RCC 7860 (cell line): ENCODE measurements around the gene DHRS7.

ENCODE experiments used
- DNase-seq: peaks from one replicate; pipeline ENCODE4 v3.0.0-alpha.2; 2015; ENCODE audit warnings: low spot score
- FAIRE-seq: peaks from 2 replicates; lab custom pipeline; 2012; peaks lifted over from hg19 to GRCh38; lab: Jason Lieb, UNC

Gene DHRS7, protein sequence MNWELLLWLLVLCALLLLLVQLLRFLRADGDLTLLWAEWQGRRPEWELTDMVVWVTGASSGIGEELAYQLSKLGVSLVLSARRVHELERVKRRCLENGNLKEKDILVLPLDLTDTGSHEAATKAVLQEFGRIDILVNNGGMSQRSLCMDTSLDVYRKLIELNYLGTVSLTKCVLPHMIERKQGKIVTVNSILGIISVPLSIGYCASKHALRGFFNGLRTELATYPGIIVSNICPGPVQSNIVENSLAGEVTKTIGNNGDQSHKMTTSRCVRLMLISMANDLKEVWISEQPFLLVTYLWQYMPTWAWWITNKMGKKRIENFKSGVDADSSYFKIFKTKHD

DNA sequence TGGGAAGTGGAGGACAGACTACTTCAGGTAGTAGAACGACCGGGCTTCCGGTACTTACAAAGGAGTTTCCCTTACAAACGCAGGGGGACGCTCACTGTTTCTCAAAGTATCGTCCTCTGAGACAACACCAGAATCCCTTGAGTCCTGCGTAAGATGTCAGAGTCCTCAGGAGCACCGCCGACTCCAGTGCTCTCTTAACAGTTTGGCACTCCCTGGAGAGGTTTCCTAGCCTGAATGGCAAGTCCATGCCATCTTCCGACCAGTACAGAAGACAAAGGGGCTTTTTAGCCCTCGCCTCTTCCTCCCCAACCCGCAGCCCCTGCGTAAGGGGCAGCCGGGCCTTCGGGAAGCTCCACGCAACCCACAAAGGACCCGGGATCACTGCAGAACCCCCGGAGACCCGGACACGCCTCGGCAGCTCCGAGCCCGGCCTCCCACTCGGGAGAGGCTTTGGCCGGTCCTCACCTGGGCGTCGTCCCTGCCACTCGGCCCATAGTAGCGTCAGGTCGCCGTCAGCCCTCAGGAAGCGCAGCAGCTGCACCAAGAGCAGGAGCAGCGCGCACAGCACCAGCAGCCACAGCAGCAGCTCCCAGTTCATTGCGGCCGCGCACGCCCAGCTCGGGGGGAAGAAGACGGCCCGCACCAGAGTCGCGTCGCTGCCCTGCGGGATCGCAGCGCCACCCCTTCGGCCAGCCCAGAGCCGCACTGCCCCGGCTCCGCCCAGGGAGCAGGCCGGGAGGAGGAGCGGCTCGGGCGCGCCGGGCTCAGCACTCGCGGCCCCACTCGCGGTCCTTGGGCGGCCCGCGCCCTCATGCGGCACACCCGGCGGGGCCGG, at the start of gene DHRS7:
DHRS7 (minus strand) TSS at position 687 of the 835 bp plus-strand sequence; CDS start at position 598, 89 bp downstream.
- FAIRE-seq (no peak), DNase-seq (peak; percentile 45)

DNA sequence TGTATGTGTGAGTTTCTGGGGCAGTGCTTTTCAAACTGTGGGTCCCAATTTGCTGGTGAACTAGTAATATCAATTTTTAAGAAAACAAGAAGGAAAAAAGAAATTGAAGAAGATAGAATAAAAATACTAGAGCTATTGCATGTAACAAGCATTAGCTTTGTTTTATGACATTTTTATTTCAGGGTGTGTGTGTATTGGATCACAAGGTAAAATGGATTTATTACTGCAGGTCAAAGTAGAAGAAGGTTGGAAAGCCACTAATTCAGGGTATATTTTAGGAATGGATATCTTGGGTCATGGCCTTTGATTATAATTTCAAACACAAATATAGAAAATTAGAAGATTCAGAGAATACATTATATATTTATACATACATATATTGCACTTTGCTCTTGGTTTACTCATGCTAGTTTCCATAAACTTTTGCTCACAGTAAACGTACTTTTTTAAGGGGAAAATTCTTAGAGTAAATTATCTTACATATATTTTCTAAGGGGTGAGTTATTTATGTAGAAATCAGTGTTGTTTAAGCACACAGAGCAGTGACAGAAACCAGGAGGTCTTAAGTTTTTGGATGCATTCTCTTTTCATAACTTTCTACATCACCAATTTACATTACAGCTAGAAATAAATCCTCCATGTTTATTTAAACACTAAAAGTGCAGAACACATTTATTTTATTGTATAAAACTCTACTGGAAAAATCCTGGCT, 49.4 kb upstream of the DHRS7 start:
- no peak for FAIRE-seq
- DNase-seq, result no peak

DNA sequence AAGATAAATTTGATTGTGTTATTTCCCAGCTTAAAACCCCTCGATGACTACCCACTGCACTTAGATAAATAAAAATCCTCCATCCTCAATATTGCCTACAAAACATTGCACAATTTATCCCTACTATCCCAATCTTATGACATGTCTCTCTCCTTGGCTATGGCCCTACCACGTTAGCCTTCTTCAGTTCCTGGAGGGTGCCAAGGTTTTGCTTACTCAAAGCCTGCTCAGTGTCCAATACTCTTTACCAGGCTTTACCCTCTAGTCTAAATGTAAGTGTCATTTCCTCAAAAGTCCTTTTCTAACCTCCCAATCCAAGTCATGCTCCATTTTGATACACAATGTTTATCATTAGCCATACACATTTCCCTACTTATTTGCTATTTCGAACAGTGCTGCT, 48.8 kb upstream of the DHRS7 start:
- no peak for DNase-seq
- no peak for FAIRE-seq

DNA sequence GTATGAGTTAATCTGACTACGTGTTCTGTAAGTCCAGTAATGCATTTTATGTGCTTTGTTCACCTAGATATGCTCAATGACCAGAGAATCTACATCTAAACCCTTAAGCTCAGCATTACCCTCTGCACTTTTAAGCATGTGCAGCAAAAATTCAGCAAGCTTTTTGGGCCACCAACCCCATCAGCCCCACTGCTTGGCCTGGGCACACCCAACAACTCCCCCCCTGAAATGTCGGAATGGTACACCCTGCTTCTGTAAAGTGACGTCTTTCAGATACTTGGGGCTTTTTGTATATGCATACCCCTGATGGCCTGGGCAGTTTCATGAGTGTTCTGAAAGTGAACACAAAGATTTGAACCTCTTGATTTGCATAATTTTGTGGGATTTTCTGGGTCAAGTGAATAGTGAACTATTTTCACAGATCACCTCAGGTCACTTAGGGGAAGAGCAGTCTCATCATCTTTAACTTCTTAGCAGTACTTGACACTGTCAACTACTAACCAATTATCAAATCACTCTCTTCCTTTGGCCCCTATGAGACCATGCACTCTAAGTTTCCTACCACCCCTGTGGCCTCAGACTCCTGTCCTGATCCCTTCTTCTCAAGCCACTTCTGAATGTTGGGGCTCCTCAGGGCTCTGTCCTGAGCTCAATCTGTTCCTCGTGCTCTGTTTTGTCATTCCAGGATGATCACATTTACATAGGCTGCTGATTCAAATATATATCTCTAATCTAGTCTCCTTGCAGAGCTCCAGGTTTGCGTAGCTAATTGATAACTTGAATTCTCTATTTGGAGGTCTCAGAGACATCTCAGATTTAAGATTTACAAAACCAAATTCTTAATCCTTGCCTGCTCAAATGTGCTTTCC, 47.5 kb upstream of the DHRS7 start:
- FAIRE-seq (no peak), DNase-seq (no peak)

DNA sequence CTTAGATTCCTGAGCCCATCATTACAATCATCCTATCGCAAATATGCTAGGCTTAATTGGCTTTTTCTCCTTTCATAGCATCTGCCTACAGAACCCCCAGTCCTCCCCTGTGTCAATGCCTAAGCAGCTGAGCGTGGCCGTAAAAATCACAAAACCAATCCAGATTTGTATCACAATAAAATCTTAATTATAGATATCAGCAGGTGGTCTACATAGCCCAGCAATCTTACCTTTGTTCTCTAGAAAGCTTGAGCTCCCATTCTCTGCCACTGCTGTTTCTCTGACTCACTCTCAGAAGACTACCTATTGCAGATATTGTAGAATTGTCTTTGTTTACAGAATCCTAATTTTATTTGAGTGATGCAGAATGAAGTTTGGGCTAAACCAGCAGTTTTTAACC, 46.0 kb upstream of the DHRS7 start:
- DNase-seq, result no peak
- no peak for FAIRE-seq

DNA sequence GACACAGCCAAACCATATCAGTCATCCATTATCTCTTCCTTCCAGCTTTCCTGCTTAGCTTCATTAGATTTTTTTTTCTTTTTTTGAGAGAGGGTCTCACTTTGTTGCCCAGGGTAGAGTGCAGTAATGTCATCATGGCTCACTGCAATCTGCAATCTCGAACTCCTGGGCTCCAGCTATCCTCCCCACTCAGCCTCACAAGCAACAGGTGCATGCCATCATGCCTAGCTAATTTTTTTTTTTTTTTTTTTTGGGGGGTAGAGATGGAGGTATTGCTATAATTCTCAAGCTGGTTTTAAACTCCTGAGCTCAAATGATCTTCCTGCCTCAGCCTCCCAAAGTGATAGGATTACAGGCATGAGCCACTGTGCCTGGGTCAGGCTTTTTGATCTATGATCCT, 45.5 kb upstream of the DHRS7 start:
- DNase-seq (no peak), FAIRE-seq (no peak)

DNA sequence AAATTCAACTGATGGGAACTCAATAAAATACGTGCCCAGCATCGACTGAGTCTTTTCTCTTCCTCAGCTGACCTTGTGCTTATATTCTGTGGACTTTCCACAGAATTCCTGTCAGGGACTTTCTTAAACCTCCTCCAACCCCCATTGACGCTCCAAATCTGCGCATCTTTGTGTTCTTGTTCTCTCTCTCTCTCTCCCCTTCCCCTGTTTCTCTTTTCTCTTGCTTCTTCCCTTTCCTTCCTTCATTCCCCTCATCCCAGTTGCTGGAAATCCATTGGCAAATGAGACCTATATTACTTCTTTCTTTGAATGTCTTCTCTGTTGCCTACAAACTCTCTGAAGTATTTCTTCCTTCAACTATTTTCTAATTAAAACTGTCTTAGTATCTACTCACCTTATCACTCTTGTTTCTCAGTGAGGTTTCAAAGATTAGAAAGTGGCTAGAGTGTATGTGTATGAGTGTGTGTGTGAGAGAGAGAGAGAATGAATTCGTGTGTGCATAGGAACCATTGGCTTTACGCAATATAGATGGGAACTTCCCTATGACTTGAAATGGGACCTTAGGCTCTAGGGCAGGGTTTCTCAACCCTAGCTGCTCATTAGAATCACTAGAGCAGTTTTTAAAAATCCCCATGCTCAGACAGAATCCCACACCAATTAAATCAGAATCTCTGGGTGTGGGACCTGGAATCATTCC, 41.8 kb upstream of the DHRS7 start:
- FAIRE-seq (no peak), DNase-seq (no peak)

DNA sequence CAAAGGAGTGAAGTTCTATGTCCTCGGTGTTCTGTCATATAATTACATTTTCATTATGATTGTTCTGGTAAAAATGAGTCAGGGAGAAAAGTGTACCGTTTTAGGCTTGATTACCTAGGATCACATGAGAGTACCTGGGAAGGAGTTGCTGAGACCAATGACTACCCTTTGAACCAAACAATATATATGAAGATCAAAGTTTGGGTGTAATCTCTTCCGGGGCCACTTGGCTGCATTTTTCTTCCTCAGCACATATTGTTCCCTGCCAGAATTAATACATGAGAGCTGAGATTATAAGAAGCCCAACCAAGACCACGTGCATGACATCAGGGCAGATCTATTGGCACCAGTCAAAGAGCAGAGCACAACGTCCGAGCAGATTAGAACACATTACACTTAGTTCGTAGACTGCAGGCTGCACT, 41.1 kb upstream of the DHRS7 start:
- FAIRE-seq, result no peak

DNA sequence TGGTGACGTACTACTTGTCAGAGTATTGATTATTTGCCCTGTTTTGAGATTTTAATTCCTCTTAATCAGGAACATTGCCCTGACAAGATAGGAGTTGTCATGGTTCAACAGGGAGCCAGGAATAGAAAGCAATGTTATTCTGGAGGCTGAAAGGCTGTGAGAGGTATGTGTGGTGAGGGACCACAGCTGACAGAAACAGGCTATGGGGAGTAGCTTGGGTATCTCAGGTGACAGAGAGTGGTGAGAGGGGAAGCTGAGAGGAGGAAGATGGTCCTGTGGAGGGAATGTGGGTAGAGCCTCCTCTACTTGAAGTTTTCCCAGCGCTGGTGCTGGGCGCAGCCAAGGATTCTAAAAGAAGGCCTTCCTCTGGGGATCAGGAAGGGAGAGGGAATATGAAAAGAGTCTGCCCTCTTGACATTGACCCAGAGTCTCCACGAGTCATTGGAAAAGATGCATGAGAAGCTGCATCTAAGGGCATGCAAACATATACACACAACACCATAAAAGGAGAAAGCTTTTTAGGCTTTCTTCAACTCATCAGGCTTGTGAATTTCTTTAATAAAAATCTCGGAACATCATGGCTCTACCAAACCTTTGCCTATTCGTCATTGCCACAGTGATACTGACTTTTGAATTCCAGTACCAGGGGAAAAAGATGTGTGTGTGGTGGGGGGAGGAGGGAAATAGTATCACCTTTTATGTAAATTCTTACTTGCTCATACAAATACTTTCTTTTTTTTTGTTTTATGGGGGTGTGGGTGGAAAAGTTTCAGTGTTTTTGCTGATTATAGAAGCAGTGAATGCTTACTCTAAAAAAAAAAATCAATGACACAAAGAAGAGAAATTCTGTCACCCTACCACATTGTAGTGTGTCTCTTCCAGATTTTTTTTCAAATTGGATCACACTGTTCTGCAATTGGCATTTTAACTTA, 39.9 kb upstream of the DHRS7 start:
- no peak for FAIRE-seq

More for the DNA sequence above, 41.1 kb upstream of the DHRS7 start:
- no peak for DNase-seq

DNA sequence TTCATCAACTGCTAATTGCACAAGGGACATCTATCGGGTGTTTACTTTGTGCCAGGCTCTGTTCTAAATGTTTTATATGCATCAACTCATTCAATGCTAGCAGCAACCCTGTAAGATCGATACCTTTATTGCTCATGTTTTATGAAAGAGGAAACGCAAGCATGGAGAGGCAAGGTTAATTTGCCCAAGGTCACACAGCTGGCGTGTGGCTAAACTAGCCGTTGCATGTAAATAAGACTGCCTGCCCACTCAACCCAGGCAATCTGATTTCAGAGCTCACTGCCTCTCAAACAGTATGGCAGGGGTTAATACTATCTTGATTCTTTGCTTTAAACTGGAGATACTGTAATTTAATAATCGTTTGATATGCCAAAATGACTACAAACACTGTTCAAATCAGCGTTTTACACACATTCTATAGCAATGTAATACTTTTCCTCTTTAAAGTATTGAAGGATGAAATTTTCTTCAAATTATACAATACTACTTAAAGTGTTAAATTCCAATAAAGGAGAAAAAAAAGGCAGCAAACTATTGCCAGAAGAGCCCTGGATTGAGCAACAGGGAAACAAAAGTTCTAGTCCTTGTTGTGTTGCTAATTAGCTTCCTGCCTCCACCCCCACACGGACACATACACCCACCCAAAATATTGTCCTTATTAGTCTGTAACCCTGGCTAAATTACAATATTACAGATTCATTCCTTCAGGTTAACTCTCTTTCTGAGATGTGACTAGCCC, 39.1 kb upstream of the DHRS7 start:
- FAIRE-seq (no peak), DNase-seq (no peak)

More for the DNA sequence above, 39.9 kb upstream of the DHRS7 start:
- DNase-seq, result no peak

DNA sequence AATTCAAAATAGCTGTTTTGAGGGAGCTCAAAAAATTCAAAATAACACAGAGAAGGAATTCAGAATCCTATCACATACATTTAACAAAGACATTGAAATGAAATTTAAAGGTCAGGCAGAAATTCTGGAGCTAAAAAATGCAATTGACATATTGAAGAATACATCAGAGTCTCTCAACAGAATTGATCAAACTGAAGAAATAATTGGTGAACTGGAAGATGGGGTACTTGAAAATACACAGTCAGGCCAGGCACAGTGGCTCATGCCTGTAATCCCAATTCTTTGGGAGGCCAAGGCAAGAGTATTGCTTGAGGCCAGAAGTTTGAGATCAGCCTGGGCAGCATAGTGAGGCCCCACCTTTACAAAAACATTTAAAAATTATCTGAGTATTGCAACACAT, 34.1 kb upstream of the DHRS7 start:
- no peak for FAIRE-seq
- DNase-seq, result no peak

DNA sequence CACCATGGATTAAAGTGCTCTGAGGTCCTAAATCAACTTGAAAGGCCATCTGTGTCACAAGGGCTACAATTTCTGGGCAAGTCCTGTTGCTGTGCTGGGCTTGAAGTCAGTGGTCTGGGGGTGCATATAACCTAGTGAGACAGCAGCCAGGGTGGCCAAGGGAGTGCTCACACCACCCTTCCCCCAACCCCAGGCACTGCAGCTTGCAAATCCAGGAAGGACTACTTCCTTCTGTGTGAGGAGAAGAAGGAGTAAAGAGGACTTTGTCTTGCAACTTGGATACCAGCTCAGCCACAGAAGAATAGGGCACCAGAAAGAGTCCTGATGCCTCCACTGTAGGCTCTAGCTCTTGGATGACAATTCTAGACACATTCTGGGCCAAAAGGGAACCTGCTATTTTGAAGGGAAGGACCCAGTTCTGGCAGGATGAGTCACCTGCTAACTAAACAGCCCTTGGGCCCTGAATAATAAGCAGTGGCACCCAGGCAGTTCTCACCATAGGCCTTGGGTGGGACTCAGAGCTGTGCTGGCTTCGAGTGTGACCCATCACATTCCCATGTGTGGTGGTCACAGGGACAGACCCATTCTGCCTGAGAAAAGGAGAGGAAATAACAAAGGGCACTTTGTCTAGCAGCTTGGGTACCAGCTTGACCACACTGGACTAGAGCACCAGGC, 32.6 kb upstream of the DHRS7 start:
- no peak for DNase-seq
- no peak for FAIRE-seq

DNA sequence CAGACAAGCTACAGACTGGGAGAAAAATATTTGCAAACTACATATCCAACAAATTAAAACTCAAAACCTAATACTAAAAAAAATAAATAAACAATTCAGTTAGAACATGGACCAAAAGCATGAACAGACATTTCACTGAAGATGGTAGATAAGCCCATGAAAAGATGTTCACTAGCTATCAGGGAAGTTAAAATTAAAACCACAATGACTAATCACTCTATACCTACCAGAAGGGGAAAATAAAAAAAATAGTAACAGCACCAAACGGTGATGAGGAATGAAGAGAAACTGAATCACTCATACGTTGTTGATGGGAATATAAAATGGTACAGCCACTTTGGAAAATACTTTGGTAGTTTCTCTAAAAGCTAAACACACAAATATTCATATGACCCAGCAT, 31.1 kb upstream of the DHRS7 start:
- FAIRE-seq, result no peak
- no peak for DNase-seq

DNA sequence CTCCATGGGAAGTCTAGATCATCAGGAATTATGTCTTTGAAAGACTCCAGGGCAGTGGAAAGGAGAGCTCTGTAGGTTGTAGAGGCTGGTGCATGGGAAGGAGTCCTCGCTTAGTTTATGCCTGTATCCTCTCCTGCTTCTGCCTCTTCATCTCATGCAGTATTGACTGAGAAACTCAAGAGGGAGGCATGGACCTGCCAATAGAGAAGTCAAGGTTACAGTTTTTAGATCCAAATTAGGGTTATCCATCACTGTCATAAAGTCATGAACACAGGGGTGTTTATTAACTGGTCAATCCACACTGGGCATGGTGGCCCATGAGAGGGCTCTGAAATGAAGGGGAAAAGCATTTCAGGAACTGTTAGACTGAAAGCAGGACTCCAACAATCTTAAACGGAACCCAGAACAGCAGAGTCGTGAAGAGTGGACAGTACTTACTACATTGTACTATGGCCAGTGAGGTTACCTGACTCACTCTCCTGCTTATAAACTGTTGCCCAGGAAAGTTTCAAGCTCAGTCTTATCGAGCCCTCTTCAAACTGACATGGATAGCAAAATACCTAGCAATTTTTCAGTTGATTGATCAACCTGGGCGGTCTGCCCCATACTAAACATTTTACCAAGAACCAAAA, 30.1 kb upstream of the DHRS7 start:
- no peak for DNase-seq
- FAIRE-seq, result no peak

DNA sequence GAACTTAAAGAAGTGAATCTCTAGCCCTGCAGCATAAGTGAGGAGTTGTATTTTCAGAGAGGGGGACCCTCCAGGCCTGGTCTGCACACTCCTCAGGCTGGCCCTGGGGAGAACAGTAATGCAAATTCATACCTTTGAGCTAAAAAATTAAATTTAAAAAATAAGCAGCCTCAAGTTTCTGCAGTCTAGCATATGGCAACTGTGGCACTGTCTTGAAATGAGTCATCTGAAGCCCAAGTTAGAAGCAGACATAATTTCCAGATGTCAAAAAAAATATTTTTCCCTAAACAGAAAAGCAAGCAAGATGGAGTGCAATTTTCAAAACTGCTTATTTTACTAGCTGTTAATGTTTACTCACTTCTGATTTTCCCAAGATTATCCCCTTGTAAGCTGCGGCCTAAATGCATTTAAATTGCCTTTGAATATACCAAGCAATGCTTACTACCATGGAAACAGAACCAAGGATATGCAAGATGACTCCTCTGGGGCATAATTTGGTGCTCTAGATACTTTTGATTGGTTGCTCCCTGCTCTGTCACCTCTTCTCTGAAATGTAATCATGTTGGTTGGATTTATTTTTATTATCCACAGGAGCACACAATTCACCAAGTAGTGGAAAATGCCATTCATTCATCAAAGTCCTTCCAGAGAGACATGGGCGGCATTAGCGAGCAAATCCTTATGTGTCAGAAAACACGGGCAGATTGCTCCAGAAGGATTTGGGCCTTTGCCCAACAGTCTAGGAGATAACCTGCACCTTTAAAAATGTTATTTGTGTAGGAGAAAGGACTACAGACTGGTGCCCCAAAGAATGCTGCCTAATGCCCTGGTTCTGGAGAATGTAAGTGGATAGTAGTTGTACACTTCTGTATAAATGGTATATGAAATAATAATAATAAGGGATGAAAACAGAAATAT, 25.0 kb upstream of the DHRS7 start:
- DNase-seq (no peak), FAIRE-seq (no peak)

DNA sequence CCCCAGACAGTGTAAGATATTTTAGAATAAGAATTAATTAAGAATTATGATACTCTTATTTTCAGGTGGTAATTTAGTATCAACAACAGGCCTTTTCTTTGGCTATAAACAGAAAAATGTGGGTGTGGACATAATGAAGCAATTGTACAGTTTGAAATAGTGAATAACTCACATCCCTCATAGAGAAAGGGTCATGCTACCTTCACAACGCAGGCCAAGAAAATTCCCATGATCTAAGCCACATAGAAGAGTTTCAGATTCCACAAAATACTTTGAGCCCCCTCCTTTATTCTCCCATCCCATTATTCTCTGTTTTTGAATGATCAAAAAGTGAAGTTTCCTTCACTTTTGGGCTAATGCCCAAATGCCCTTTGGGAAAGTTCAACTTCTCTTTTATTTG, 23.5 kb upstream of the DHRS7 start:
- FAIRE-seq (no peak), DNase-seq (no peak)
